Stimulated activated naive CD8-positive, alpha-beta T cell treated with anti-CD3 and anti-CD28 coated beads, Interleukin-15, amount 100 ng/mL, for 72 hours (primary cell): ENCODE results near the gene C20orf144.
A peak's percentile ranks its signal among the peaks of the same experiment; 100 is the strongest.

Experiments used
- ATAC-seq: fragments of 150-1000 bp; cut with Tn5 transposase; 2 replicates; pipeline ENCODE4 v1.10.0; 2021; ENCODE audit warnings: mild to moderate bottlenecking, moderate library complexity
- DNase-seq, 2 donors: peaks; one replicate each; pipeline ENCODE4 v3.0.0; 2021 to 2022
- H3K27ac Mint-ChIP-seq, 2 donors: one replicate each; pipeline ENCODE4 v1.8.0; 2022; ENCODE audit warnings: mild to moderate bottlenecking in 2 of 2, mixed read lengths in 2 of 2, moderate library complexity in 2 of 2
- H3K27me3 Mint-ChIP-seq: one replicate; pipeline ENCODE4 v1.8.0; 2022; ENCODE audit warnings: mixed read lengths
- H3K4me1 Mint-ChIP-seq: one replicate; pipeline ENCODE4 v1.8.0; 2022; ENCODE audit warnings: mild to moderate bottlenecking, mixed read lengths
- H3K4me3 Mint-ChIP-seq, 2 donors: one replicate each; pipeline ENCODE4 v1.8.0; 2022; ENCODE audit warnings: mild to moderate bottlenecking in 2 of 2, mixed read lengths in 2 of 2, moderate library complexity in 1 of 2
- H3K9me3 Mint-ChIP-seq, 2 donors: one replicate each; pipeline ENCODE4 v1.8.0; 2022; ENCODE audit warnings: mixed read lengths in 2 of 2

C20orf144 gene

GRCh38 chr20:33656783-33657703, 5.1 kb upstream of the C20orf144 start:
- ATAC-seq = no peak
- H3K27ac Mint-ChIP-seq = peak overlapping the region in 1 of 2 donors; percentile 87
- H3K4me1 Mint-ChIP-seq = peaks cover 24% of the 10 kb centered on the region
- DNase-seq = peak in 1 of 2 donors; percentile 7
- H3K9me3 Mint-ChIP-seq = no peaks in the 10 kb centered on the region
- H3K27me3 Mint-ChIP-seq = no peaks in the 10 kb centered on the region
- no peak overlapping the region for H3K4me3 Mint-ChIP-seq

GRCh38 chr20:33657704-33658095, 4.4 kb upstream of the C20orf144 start:
- ATAC-seq (no peak), DNase-seq (peak in 1 of 2 donors; percentile 7)
- Mint-ChIP-seq H3K4me1 (peaks cover 23% of the 10 kb centered on the region), H3K27ac (no peak overlapping the region), H3K4me3 (no peak overlapping the region), H3K9me3 (no peaks in the 10 kb centered on the region), H3K27me3 (no peaks in the 10 kb centered on the region)

- no peaks in the 10 kb centered on the region for H3K9me3 Mint-ChIP-seq
- H3K4me1 Mint-ChIP-seq = peaks cover 20% of the 10 kb centered on the region
- no peak overlapping the region for H3K4me3 Mint-ChIP-seq
Measured at GRCh38 chr20:33658510-33658909, 3.6 kb upstream of the C20orf144 start.

GRCh38 chr20:33658929-33659328, 3.2 kb upstream of the C20orf144 start:
- no peak overlapping the region for H3K4me3 Mint-ChIP-seq
- no peaks in the 10 kb centered on the region for H3K9me3 Mint-ChIP-seq
- DNase-seq = no peak
- no peaks in the 10 kb centered on the region for H3K27me3 Mint-ChIP-seq
- peak overlapping the region; percentile 74 to 91 for H3K27ac Mint-ChIP-seq
- ATAC-seq = no peak
- H3K4me1 Mint-ChIP-seq = peaks cover 18% of the 10 kb centered on the region

More at GRCh38 chr20:33658510-33658909, 3.6 kb upstream of the C20orf144 start:
- Mint-ChIP-seq H3K27ac (no peak overlapping the region), H3K27me3 (no peaks in the 10 kb centered on the region)
- ATAC-seq = no peak
- DNase-seq = peak in 1 of 2 donors; percentile 7

- Mint-ChIP-seq H3K4me1 (peaks cover 23% of the 10 kb centered on the region), H3K27me3 (no peaks in the 10 kb centered on the region), H3K27ac (peak overlapping the region; percentile 82 to 91), H3K4me3 (no peak overlapping the region), H3K9me3 (no peaks in the 10 kb centered on the region)
- DNase-seq (peak in 1 of 2 donors; percentile 7), ATAC-seq (no peak)
Measured at GRCh38 chr20:33659341-33660034, 2.6 kb upstream of the C20orf144 start.

GRCh38 chr20:33660035-33660684, 2.0 kb upstream of the C20orf144 start:
- no peak for ATAC-seq
- peaks cover 25% of the 10 kb centered on the region for H3K4me1 Mint-ChIP-seq
- no peak for DNase-seq
- H3K27ac Mint-ChIP-seq = no peak overlapping the region
- no peak overlapping the region for H3K4me3 Mint-ChIP-seq
- no peaks in the 10 kb centered on the region for H3K9me3 Mint-ChIP-seq
- no peaks in the 10 kb centered on the region for H3K27me3 Mint-ChIP-seq

GRCh38 chr20:33660685-33661058, 1.5 kb upstream of the C20orf144 start:
- Mint-ChIP-seq H3K4me1 (peaks cover 29% of the 10 kb centered on the region), H3K27ac (no peak overlapping the region), H3K4me3 (no peak overlapping the region), H3K9me3 (no peaks in the 10 kb centered on the region), H3K27me3 (no peaks in the 10 kb centered on the region)
- ATAC-seq = no peak
- no peak for DNase-seq

GRCh38 chr20:33663161-33664084, 1.3 kb downstream of the C20orf144 start:
- ATAC-seq = peak; percentile 74
- Mint-ChIP-seq H3K4me1 (peaks cover 50% of the 10 kb centered on the region), H3K9me3 (no peaks in the 10 kb centered on the region), H3K27ac (peak overlapping the region; percentile 74 to 95), H3K4me3 (peak overlapping the region; percentile 77 to 80), H3K27me3 (no peaks in the 10 kb centered on the region)
- DNase-seq = peak; percentile 83 to 86

GRCh38 chr20:33664085-33664761, 2.1 kb downstream of the C20orf144 start:
- Mint-ChIP-seq H3K9me3 (no peaks in the 10 kb centered on the region), H3K4me1 (peaks cover 55% of the 10 kb centered on the region), H3K4me3 (peak overlapping the region; percentile 77 to 80), H3K27me3 (no peaks in the 10 kb centered on the region), H3K27ac (peak overlapping the region; percentile 41 to 93)
- ATAC-seq (no peak), DNase-seq (no peak)

GRCh38 chr20:33664762-33665144, 2.6 kb downstream of the C20orf144 start:
- Mint-ChIP-seq H3K27ac (peak overlapping the region; percentile 41 to 93), H3K27me3 (no peaks in the 10 kb centered on the region), H3K4me1 (peaks cover 57% of the 10 kb centered on the region), H3K9me3 (no peaks in the 10 kb centered on the region), H3K4me3 (peak overlapping the region; percentile 77 to 80)
- DNase-seq = no peak
- no peak for ATAC-seq

GRCh38 chr20:33666293-33667244, 4.4 kb downstream of the C20orf144 start, which contains the start of gene ACTL10:
ACTL10 (plus strand) TSS chr20:33666943; CDS start chr20:33667498, 555 bp downstream.
- peak within 1 kb of the TSS; percentile 87 to 97 for H3K27ac Mint-ChIP-seq
- peak; percentile 82 to 90 for DNase-seq
- peak; percentile 62 for ATAC-seq
- H3K4me3 Mint-ChIP-seq = peak within 1 kb of the TSS; percentile 92 to 99
- H3K9me3 Mint-ChIP-seq = no peaks in the 10 kb centered on the region
- no peaks in the 10 kb centered on the region for H3K27me3 Mint-ChIP-seq
- H3K4me1 Mint-ChIP-seq = peaks cover 62% of the 10 kb centered on the region

- H3K27me3 Mint-ChIP-seq = no peaks in the 10 kb centered on the region
- peak overlapping the region; percentile 58 to 85 for H3K27ac Mint-ChIP-seq
- DNase-seq = peak; percentile 64 to 66
- ATAC-seq = peak; percentile 41
- H3K9me3 Mint-ChIP-seq = no peaks in the 10 kb centered on the region
- peaks cover 59% of the 10 kb centered on the region for H3K4me1 Mint-ChIP-seq
- H3K4me3 Mint-ChIP-seq = peak overlapping the region; percentile 92 to 99
Measured at GRCh38 chr20:33667245-33667675, 5.1 kb downstream of the C20orf144 start.
